GM18861 (cell line): ENCODE measurements around the gene UBE2E2.
A peak's percentile ranks its signal among the peaks of the same experiment; 100 is the strongest.

Experiments
- ATAC-seq: cut with Tn5 transposase; IDR thresholded peaks from one replicate; pipeline ENCODE4 v1.9.1; 2021; ENCODE audit not compliant: unreplicated experiment

UBE2E2 gene

GRCh38 chr3:23192816-23193215 is 10.3 kb upstream of the UBE2E2 start:
- no peak for ATAC-seq

GRCh38 chr3:23193831-23194230 is 9.3 kb upstream of the UBE2E2 start:
- ATAC-seq = no peak

- ATAC-seq = no peak
Measured at GRCh38 chr3:23198801-23199200, 4.3 kb upstream of the UBE2E2 start.

- ATAC-seq = no peak
Measured at GRCh38 chr3:23199649-23200048, 3.5 kb upstream of the UBE2E2 start.

GRCh38 chr3:23201154-23201838 is 1.8 kb upstream of the UBE2E2 start:
- ATAC-seq = no peak

GRCh38 chr3:23202203-23202920 is 765 bp upstream of the UBE2E2 start:
- ATAC-seq = peak; percentile 16

GRCh38 chr3:23203708-23204330 is 692 bp downstream of the UBE2E2 start:
- ATAC-seq = no peak

- ATAC-seq = no peak
Measured at GRCh38 chr3:23206366-23206765, 3.2 kb downstream of the UBE2E2 start.

- no peak for ATAC-seq
Measured at GRCh38 chr3:23209103-23209502, 6.0 kb downstream of the UBE2E2 start.

- no peak for ATAC-seq
Measured at GRCh38 chr3:23209747-23210487, 6.8 kb downstream of the UBE2E2 start.

GRCh38 chr3:23213813-23214212 is 10.7 kb downstream of the UBE2E2 start:
- ATAC-seq = no peak

GRCh38 chr3:23217872-23218554 is 14.9 kb downstream of the UBE2E2 start:
- ATAC-seq = no peak

GRCh38 chr3:23219117-23219516 is 16.0 kb downstream of the UBE2E2 start:
- peak; percentile 51 for ATAC-seq

- ATAC-seq = peak; percentile 30
Measured at GRCh38 chr3:23219552-23219951, 16.4 kb downstream of the UBE2E2 start.

- no peak for ATAC-seq
Measured at GRCh38 chr3:23221136-23221535, 18.0 kb downstream of the UBE2E2 start.

GRCh38 chr3:23232016-23232415 is 28.9 kb downstream of the UBE2E2 start:
- no peak for ATAC-seq

- no peak for ATAC-seq
Measured at GRCh38 chr3:23232854-23233253, 29.7 kb downstream of the UBE2E2 start.

GRCh38 chr3:23235264-23235663 is 32.1 kb downstream of the UBE2E2 start:
- ATAC-seq = no peak

GRCh38 chr3:23236890-23237289 is 33.8 kb downstream of the UBE2E2 start:
- no peak for ATAC-seq

- no peak for ATAC-seq
Measured at GRCh38 chr3:23238156-23238555, 35.0 kb downstream of the UBE2E2 start.

GRCh38 chr3:23238578-23238977 is 35.5 kb downstream of the UBE2E2 start:
- ATAC-seq = no peak
